Measurements from ENCODE around the gene BTNL8. TPM values are rescaled to one million over a fixed set of nuclear protein-coding genes. Genes with fewer than 3 reads are reported as not detected.

BTNL8 gene
- total and polyA plus RNA-seq, 2 of the 13 experiments (the other 11 are each of a cell fraction or from before 2014, with no cell fraction given), result not detected

GRCh38 chr5:180862645-180863044 is 36.3 kb upstream of the BTNL8 start:
- ATAC-seq, result no peak
- no peaks in the 10 kb centered on the region for H3K36me3 ChIP-seq (replicated peaks in 1 of 2; ENCODE audit: control insufficient read depth in 1 of 2, insufficient read depth in 2 of 2, low read length in 2 of 2)
- H3K9me3 ChIP-seq (ENCODE audit: low read length), result no peaks in the 10 kb centered on the region
- no peak overlapping the region for H3K4me2 ChIP-seq (ENCODE audit: low read depth, low read length)
- no TSS peak for BruUV-seq (replicated peaks)
- H3K4me1 ChIP-seq (ENCODE audit: insufficient read depth, low read length), result peaks cover 7% of the 10 kb centered on the region
- no peaks in the 10 kb centered on the region; a peak in 1 of 5 replicates for H3K27me3 ChIP-seq (ENCODE audit: control insufficient read depth in 1 of 2, insufficient read depth in 2 of 2, low read length in 2 of 2)
- in situ Hi-C loops (cut with HindIII; ENCODE audit: extremely low pct_ligation_motif_present, low pct_unique_long_range_greater_than_20kb), result no loop called here
- POLR2A ChIA-PET, result no interaction called here
- 85% methylated on average over 6 of the region's 11 CpGs for WGBS (ENCODE audit: low lambda C conversion rate)
- peaks cover 2% of the 10 kb centered on the region for H3K79me2 ChIP-seq (ENCODE audit: insufficient read depth, low read length)
- no peak overlapping the region for H3K9ac ChIP-seq (ENCODE audit: insufficient read depth, low read depth, low read length)
- CTCF ChIA-PET (ENCODE audit: low intra/inter-chr PET ratio, low total read pairs), result no interaction called here
- TF ChIP-seq ASH2L (IDR thresholded peaks at IDR 0.05; ENCODE audit: insufficient read length, low read depth, low read length) (no peak), ZNF343 (CRISPR knock-in tag; IDR thresholded peaks at IDR 0.05) (no peak), DRAP1 (CRISPR knock-in tag; IDR thresholded peaks at IDR 0.05) (no peak), ZNF451 (CRISPR knock-in tag; IDR thresholded peaks at IDR 0.05) (no peak), ZFP36L2 (CRISPR knock-in tag; IDR thresholded peaks at IDR 0.05) (no peak)
- H2AFZ ChIP-seq (ENCODE audit: low read length), result no peak overlapping the region
- intact Hi-C loops (cut with micrococcal nuclease; ENCODE audit: unreplicated experiment), result loop anchor here (5.0 to 10.0 kb wide), 3 partner anchors 50 to 292 kb away; no protein-coding TSS in a partner anchor
- no peaks in the 10 kb centered on the region for H4K20me1 ChIP-seq (ENCODE audit: insufficient read depth, low read length)
- no peak for DNase-seq (ENCODE audit: low spot score)
- H3K4me3 ChIP-seq (replicated peaks in 1 of 3; ENCODE audit: insufficient read depth in 1 of 3, low read depth in 2 of 3, low read length in 3 of 3), result no peak overlapping the region
- H3K27ac ChIP-seq (ENCODE audit: extremely low read length, insufficient read depth, low read length), result no peak overlapping the region
- FAIRE-seq, result no peak

- WGBS (ENCODE audit: low lambda C conversion rate), result 9% methylated on average over 5 of the region's 5 CpGs
- FAIRE-seq (no peak), ATAC-seq (no peak), DNase-seq (ENCODE audit: low spot score) (no peak)
- ChIA-PET POLR2A (no interaction called here), CTCF (ENCODE audit: low intra/inter-chr PET ratio, low total read pairs) (no interaction called here)
- H3K4me3 ChIP-seq (replicated peaks in 1 of 3; ENCODE audit: insufficient read depth in 1 of 3, low read depth in 2 of 3, low read length in 3 of 3), result no peak overlapping the region
- no peak overlapping the region for H2AFZ ChIP-seq (ENCODE audit: low read length)
- H3K4me2 ChIP-seq (ENCODE audit: low read depth, low read length), result no peak overlapping the region
- H3K27me3 ChIP-seq (ENCODE audit: control insufficient read depth in 1 of 2, insufficient read depth in 2 of 2, low read length in 2 of 2), result 0 out of 5 replicates have a peak, but pooled peaks cover 0 to 8% of the 10 kb centered on the region in 2 experiments
- TF ChIP-seq ZNF572 (CRISPR knock-in tag; IDR thresholded peaks at IDR 0.05), result no peak
- TF ChIP-seq ZNF20 (CRISPR knock-in tag; IDR thresholded peaks at IDR 0.05), result no peak
- TF ChIP-seq, protein P1, sequence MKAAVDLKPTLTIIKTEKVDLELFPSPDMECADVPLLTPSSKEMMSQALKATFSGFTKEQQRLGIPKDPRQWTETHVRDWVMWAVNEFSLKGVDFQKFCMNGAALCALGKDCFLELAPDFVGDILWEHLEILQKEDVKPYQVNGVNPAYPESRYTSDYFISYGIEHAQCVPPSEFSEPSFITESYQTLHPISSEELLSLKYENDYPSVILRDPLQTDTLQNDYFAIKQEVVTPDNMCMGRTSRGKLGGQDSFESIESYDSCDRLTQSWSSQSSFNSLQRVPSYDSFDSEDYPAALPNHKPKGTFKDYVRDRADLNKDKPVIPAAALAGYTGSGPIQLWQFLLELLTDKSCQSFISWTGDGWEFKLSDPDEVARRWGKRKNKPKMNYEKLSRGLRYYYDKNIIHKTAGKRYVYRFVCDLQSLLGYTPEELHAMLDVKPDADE (CRISPR knock-in tag; IDR thresholded peaks at IDR 0.05), result no peak
- TF ChIP-seq ATF7-NPFF (CRISPR knock-in tag; IDR thresholded peaks at IDR 0.05; ENCODE audit: low read depth), result no peak
- TF ChIP-seq, protein P2, sequence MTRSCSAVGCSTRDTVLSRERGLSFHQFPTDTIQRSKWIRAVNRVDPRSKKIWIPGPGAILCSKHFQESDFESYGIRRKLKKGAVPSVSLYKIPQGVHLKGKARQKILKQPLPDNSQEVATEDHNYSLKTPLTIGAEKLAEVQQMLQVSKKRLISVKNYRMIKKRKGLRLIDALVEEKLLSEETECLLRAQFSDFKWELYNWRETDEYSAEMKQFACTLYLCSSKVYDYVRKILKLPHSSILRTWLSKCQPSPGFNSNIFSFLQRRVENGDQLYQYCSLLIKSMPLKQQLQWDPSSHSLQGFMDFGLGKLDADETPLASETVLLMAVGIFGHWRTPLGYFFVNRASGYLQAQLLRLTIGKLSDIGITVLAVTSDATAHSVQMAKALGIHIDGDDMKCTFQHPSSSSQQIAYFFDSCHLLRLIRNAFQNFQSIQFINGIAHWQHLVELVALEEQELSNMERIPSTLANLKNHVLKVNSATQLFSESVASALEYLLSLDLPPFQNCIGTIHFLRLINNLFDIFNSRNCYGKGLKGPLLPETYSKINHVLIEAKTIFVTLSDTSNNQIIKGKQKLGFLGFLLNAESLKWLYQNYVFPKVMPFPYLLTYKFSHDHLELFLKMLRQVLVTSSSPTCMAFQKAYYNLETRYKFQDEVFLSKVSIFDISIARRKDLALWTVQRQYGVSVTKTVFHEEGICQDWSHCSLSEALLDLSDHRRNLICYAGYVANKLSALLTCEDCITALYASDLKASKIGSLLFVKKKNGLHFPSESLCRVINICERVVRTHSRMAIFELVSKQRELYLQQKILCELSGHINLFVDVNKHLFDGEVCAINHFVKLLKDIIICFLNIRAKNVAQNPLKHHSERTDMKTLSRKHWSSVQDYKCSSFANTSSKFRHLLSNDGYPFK (CRISPR knock-in tag; IDR thresholded peaks at IDR 0.05; ENCODE audit: borderline replicate concordance), result no peak
- no peak for TF ChIP-seq ZNF30 (CRISPR knock-in tag; IDR thresholded peaks at IDR 0.05)
- in situ Hi-C loops (cut with HindIII; ENCODE audit: extremely low pct_ligation_motif_present, low pct_unique_long_range_greater_than_20kb) (no loop called here), intact Hi-C loops (cut with micrococcal nuclease; ENCODE audit: unreplicated experiment) (loop anchor here (10.0 kb wide), 1 partner anchor 289 kb away; no protein-coding TSS in a partner anchor)
- H3K27ac ChIP-seq (ENCODE audit: extremely low read length, insufficient read depth, low read length), result no peak overlapping the region
- no peaks in the 10 kb centered on the region for H3K4me1 ChIP-seq (ENCODE audit: insufficient read depth, low read length)
- BruUV-seq (replicated peaks), result no TSS peak
- no peaks in the 10 kb centered on the region for H3K36me3 ChIP-seq (replicated peaks in 1 of 2; ENCODE audit: control insufficient read depth in 1 of 2, insufficient read depth in 2 of 2, low read length in 2 of 2)
- H3K9me3 ChIP-seq (ENCODE audit: low read length), result no peaks in the 10 kb centered on the region
- H3K9ac ChIP-seq (ENCODE audit: insufficient read depth, low read depth, low read length), result no peak overlapping the region
- no peaks in the 10 kb centered on the region for H4K20me1 ChIP-seq (ENCODE audit: insufficient read depth, low read length)
- H3K79me2 ChIP-seq (ENCODE audit: insufficient read depth, low read length), result no peaks in the 10 kb centered on the region
These were observed 32.8 kb upstream of the BTNL8 start for GRCh38 chr5:180865981-180866695.

All from HepG2 (cell line).